Loucy (cell line): ENCODE data around the gene MICALL1.

Experiments
- CTCF ChIP-seq: fragments of 200-600 bp; sonication (generic); conservative IDR thresholded peaks from 2 replicates; pipeline ENCODE4 v1.5.1; 2014; ENCODE audit warnings: mild to moderate bottlenecking, antibody characterized with exemption, low read length
- EZH2phosphoT487 ChIP-seq: fragments of 200-600 bp; IDR thresholded peaks from 2 replicates; pipeline ENCODE4 v1.6.1; 2018; ENCODE audit warnings: antibody characterized with exemption, mild to moderate bottlenecking, moderate library complexity, borderline replicate concordance

GRCh38 chr22:37985751-37986281 lies 79.7 kb downstream of the MICALL1 start:
- TF ChIP-seq CTCF, result no peak
- no peak for TF ChIP-seq EZH2phosphoT487
